IMR-90 (cell line): ENCODE measurements around the gene YKT6. TPM values are rescaled to one million over a fixed set of nuclear protein-coding genes. Genes with fewer than 3 reads are reported as not detected.

Experiments used
- ATAC-seq: fragments of 200-7000 bp; cut with Tn5 transposase; 2 replicates; pipeline ENCODE4 v1.9.1; 2020; ENCODE audit warnings: low read depth, mild to moderate bottlenecking, moderate library complexity
- BruUV-seq: library from RNA; stranded (reverse); fragments of 400-500 nt; replicated peaks from 2 replicates; lab custom pipeline; 2021; lab: Mats Ljungman, UMichigan
- CTCF ChIA-PET: fragments of 300-600 bp; formaldehyde crosslinking; extraction: SDS; loops from one replicate; lab custom pipeline; 2021; ENCODE audit warnings: antibody characterized with exemption; lab: Yijun Ruan, JAX
- POLR2A ChIA-PET: fragments of 300-600 bp; sonication (Branson Sonifier 250); formaldehyde crosslinking; loops from one replicate; lab custom pipeline; 2022; ENCODE audit warnings: antibody characterized with exemption; ENCODE audit not compliant: unreplicated experiment; lab: Charles Lee
- DNase-seq: peaks from one replicate; pipeline ENCODE4 v3.0.0; 2013
- H2AFZ ChIP-seq: replicated peaks from 2 replicates; pipeline ENCODE3; 2013; ENCODE audit warnings: low read length, mild to moderate bottlenecking; ENCODE audit not compliant: poor library complexity
- H2AK5ac ChIP-seq: 2 replicates; pipeline ENCODE4 v1.6.1; 2013; ENCODE audit warnings: low read depth, low read length, inconsistent platforms
- H2AK9ac ChIP-seq: replicated peaks from 2 replicates; pipeline ENCODE3; 2013; ENCODE audit warnings: mild to moderate bottlenecking, low read depth, low read length, moderate library complexity; ENCODE audit not compliant: poor library complexity
- H2BK120ac ChIP-seq: 2 replicates; pipeline ENCODE4 v1.6.1; 2013; ENCODE audit warnings: low read depth, low read length, inconsistent platforms
- H2BK15ac ChIP-seq: 3 replicates; pipeline ENCODE4 v1.6.1; 2013; ENCODE audit warnings: low read depth, low read length, inconsistent platforms
- H2BK20ac ChIP-seq: 2 replicates; pipeline ENCODE4 v1.6.1; 2013; ENCODE audit warnings: low read depth, mild to moderate bottlenecking, inconsistent platforms, low read length, moderate library complexity
- H2BK5ac ChIP-seq: 2 replicates; pipeline ENCODE4 v1.6.1; 2013; ENCODE audit warnings: mild to moderate bottlenecking, low read depth, low read length, inconsistent platforms; ENCODE audit not compliant: poor library complexity, severe bottlenecking
- H3K14ac ChIP-seq: replicated peaks from 2 replicates; pipeline ENCODE4 v1.6.1; 2013; ENCODE audit warnings: low read depth, low read length, inconsistent platforms
- H3K18ac ChIP-seq: 2 replicates; pipeline ENCODE4 v1.6.1; 2013; ENCODE audit warnings: low read depth, low read length, control low read depth
- H3K23ac ChIP-seq: 2 replicates; pipeline ENCODE4 v1.6.1; 2013; ENCODE audit warnings: low read depth, low read length, inconsistent platforms
- H3K27ac ChIP-seq: 2 replicates; pipeline ENCODE4 v1.5.1; 2013; ENCODE audit warnings: mild to moderate bottlenecking, control low read depth, low read length; ENCODE audit not compliant: insufficient read depth
- H3K27me3 ChIP-seq: 2 replicates; pipeline ENCODE4 v1.6.1; 2013; ENCODE audit warnings: low read length; ENCODE audit not compliant: control insufficient read depth, insufficient read depth
- H3K36me3 ChIP-seq: 2 replicates; pipeline ENCODE4 v1.6.1; 2013; ENCODE audit warnings: low read length, mixed read lengths; ENCODE audit not compliant: control insufficient read depth, insufficient read depth
- H3K4ac ChIP-seq: 2 replicates; pipeline ENCODE4 v1.6.1; 2013; ENCODE audit warnings: low read depth, low read length, inconsistent platforms
- H3K4me1 ChIP-seq: 2 replicates; pipeline ENCODE4 v1.6.1; 2013; ENCODE audit warnings: low read length, mixed read lengths; ENCODE audit not compliant: control insufficient read depth, insufficient read depth
- H3K4me2 ChIP-seq: 2 replicates; pipeline ENCODE4 v1.6.1; 2013; ENCODE audit warnings: low read depth, mild to moderate bottlenecking, control low read depth, low read length, moderate library complexity
- H3K4me3 ChIP-seq: 2 replicates; pipeline ENCODE4 v1.5.1; 2013; ENCODE audit warnings: low read depth, mild to moderate bottlenecking, control low read depth, low read length, moderate library complexity; ENCODE audit not compliant: insufficient read depth
- H3K56ac ChIP-seq: 2 replicates; pipeline ENCODE4 v1.6.1; 2013; ENCODE audit warnings: low read length, inconsistent platforms; ENCODE audit not compliant: insufficient read depth; ENCODE audit errors: extremely low read depth
- H3K79me1 ChIP-seq, 2 experiments: 2 replicates each; pipeline ENCODE4 v1.6.1; 2013; ENCODE audit warnings: low read length in 2 of 2, inconsistent platforms in 1 of 2, low read depth in 1 of 2
- H3K9ac ChIP-seq: 2 replicates; pipeline ENCODE4 v1.6.1; 2013; ENCODE audit warnings: low read depth, low read length, control low read depth
- H3K9me1 ChIP-seq: 2 replicates; pipeline ENCODE4 v1.6.1; 2013; ENCODE audit warnings: low read length, inconsistent platforms; ENCODE audit not compliant: insufficient read depth
- H3K9me3 ChIP-seq: 2 replicates; pipeline ENCODE4 v1.6.1; 2013; ENCODE audit warnings: low read length; ENCODE audit not compliant: control insufficient read depth, insufficient read depth
- H4K20me1 ChIP-seq: 2 replicates; pipeline ENCODE4 v1.6.1; 2013; ENCODE audit warnings: low read length, inconsistent platforms; ENCODE audit not compliant: insufficient read depth
- H4K5ac ChIP-seq: 2 replicates; pipeline ENCODE4 v1.6.1; 2013; ENCODE audit warnings: mild to moderate bottlenecking, low read depth, low read length, control low read depth
- H4K8ac ChIP-seq, 2 experiments: 2 replicates each; pipeline ENCODE4 v1.6.1; 2013; ENCODE audit warnings: low read depth in 2 of 2, low read length in 2 of 2, control low read depth in 1 of 2, inconsistent platforms in 1 of 2
- H4K91ac ChIP-seq: 2 replicates; pipeline ENCODE4 v1.6.1; 2013; ENCODE audit warnings: low read depth, low read length, inconsistent platforms; ENCODE audit not compliant: insufficient read depth
- CHD1 ChIP-seq: IDR thresholded peaks from 2 replicates; pipeline ENCODE4 v1.6.1; 2012; ENCODE audit warnings: low read depth, low read length, improper control_type of control experiment
- POLR2A ChIP-seq: IDR thresholded peaks from 2 replicates; pipeline ENCODE4 v1.6.1; 2012; ENCODE audit warnings: mild to moderate bottlenecking, low read depth, low read length
- WGBS, 2 experiments: methylation state at CpG; one replicate each; pipeline versions ENCODE4 v1.1.5 to v1.1.7; 2013; ENCODE audit warnings: missing lambda C conversion rate in 2 of 2; ENCODE audit not compliant: insufficient read length in 1 of 2; ENCODE audit errors: extremely low coverage in 2 of 2; 5-methylcytosine and 5-hydroxymethylcytosine counted together
- dilution Hi-C: fragments of 300-500 bp; cut with HindIII; formaldehyde crosslinking; loops from one replicate; pipeline ENCODE4 v1.14.3; 2018; ENCODE audit warnings: low sequenced_read_pairs; ENCODE audit not compliant: unreplicated experiment
- in situ Hi-C: fragments of 300-500 bp; cut with MboI; formaldehyde crosslinking; loops from 3 replicates; pipeline ENCODE4 v1.14.3; 2019; ENCODE audit warnings: low sequenced_read_pairs, inconsistent platforms, mixed read lengths
- intact Hi-C: fragments of 100-400 bp; cut with micrococcal nuclease; formaldehyde crosslinking; loops from 2 replicates; pipeline ENCODE4 v1.10.0; 2022
- polyA plus RNA-seq, 3 experiments: library from polyadenylated mRNA; depleted of rRNA; stranded (reverse); fragments of >200 nt; gene quantifications; 2 replicates each; pipeline ENCODE4 v1.2.3, GENCODE V29; 2012; ENCODE audit warnings: low replicate concordance in 1 of 3
- total RNA-seq: library from RNA; depleted of rRNA; stranded (reverse); fragments of >200 nt; gene quantifications from 2 replicates; pipeline ENCODE4 v1.2.3, GENCODE V29; 2012

YKT6 gene
- total and polyA plus RNA-seq, 2 of the 4 experiments (the other 2 are of a cell fraction) = 115 to 120 TPM

GRCh38 chr7:44256459-44256858 is 55.7 kb downstream of the YKT6 start:
- Histone ChIP-seq H2BK15ac (0 out of 3 replicates have a peak overlapping the region, but pooled peaks have one; percentile 6), H3K4ac (no peak overlapping the region), H2BK5ac (no peak overlapping the region), H3K18ac (no peak overlapping the region), H3K4me2 (no peak overlapping the region), H3K9ac (no peak overlapping the region), H2AFZ (no peak overlapping the region), H3K9me3 (no peaks in the 10 kb centered on the region), H2BK20ac (peak overlapping the region; percentile 67; the same call in 1 of the 2 replicates), H4K20me1 (peaks cover 6% of the 10 kb centered on the region), H4K8ac (no peak overlapping the region), H3K79me1 (no peaks in the 10 kb centered on the region), H3K9me1 (peaks cover 28% of the 10 kb centered on the region), H3K4me3 (no peak overlapping the region), H4K5ac (no peak overlapping the region), H2AK9ac (no peak overlapping the region), H3K36me3 (no peaks in the 10 kb centered on the region), H3K27ac (no peak overlapping the region), H3K23ac (no peak overlapping the region), H3K4me1 (peaks cover 25% of the 10 kb centered on the region), H3K56ac (no peak overlapping the region), H2AK5ac (peak overlapping the region; percentile 91; the same call in 1 of the 2 replicates), H3K14ac (no peak overlapping the region), H2BK120ac (no peak overlapping the region), H3K27me3 (no peaks in the 10 kb centered on the region; the same call in 1 of the 2 replicates), H4K91ac (no peak overlapping the region)
- in situ Hi-C loops = no loop called here
- ATAC-seq (no peak), DNase-seq (no peak)
- no peak for TF ChIP-seq POLR2A
- no peak for TF ChIP-seq CHD1
- dilution Hi-C loops = no loop called here
- BruUV-seq = no TSS peak
- ChIA-PET POLR2A (no interaction called here), CTCF (no interaction called here)
- 89% methylated on average over 3 of the region's 5 CpGs; no CpG with 5 or more reads in 1 of the 2 experiments for WGBS, 2 experiments
- intact Hi-C loops = no loop called here
